Activated CD4-positive, alpha-beta T cell treated with anti-CD3 and anti-CD28 coated beads, Interleukin-2, amount 10 ng/mL, durations not matched to agents 7 days and 5 days (primary cell): ENCODE data around the gene MICAL3. TPM values are rescaled to one million over a fixed set of nuclear protein-coding genes. Genes with fewer than 3 reads are reported as not detected.

ENCODE experiments used
- CTCF ChIA-PET: fragments of 350-600 bp; sonication (Branson Sonifier 250); formaldehyde crosslinking; loops from one replicate; lab custom pipeline; 2021; ENCODE audit warnings: antibody characterized with exemption; lab: Charles Lee
- POLR2A ChIA-PET: fragments of 350-600 bp; sonication (Branson Sonifier 250); formaldehyde crosslinking; loops from one replicate; lab custom pipeline; 2021; ENCODE audit warnings: antibody characterized with exemption; lab: Charles Lee
- DNase-seq: peaks from one replicate; pipeline ENCODE4 v3.0.0-alpha.2; 2020
- H3K27ac Mint-ChIP-seq: one replicate; pipeline ENCODE4 v1.8.0; 2021; ENCODE audit warnings: mild to moderate bottlenecking, moderate library complexity, mixed read lengths
- H3K27me3 Mint-ChIP-seq: one replicate; pipeline ENCODE4 v1.8.0; 2021; ENCODE audit warnings: mixed read lengths
- H3K36me3 Mint-ChIP-seq: one replicate; pipeline ENCODE4 v1.8.0; 2021; ENCODE audit warnings: low read depth, mixed read lengths
- H3K4me1 Mint-ChIP-seq: one replicate; pipeline ENCODE4 v1.8.0; 2021; ENCODE audit warnings: mixed read lengths
- H3K4me3 Mint-ChIP-seq: one replicate; pipeline ENCODE4 v1.8.0; 2021; ENCODE audit warnings: mild to moderate bottlenecking, moderate library complexity, mixed read lengths
- H3K9me3 Mint-ChIP-seq: one replicate; pipeline ENCODE4 v1.8.0; 2021; ENCODE audit warnings: mixed read lengths
- total RNA-seq, 2 experiments: library from RNA; stranded (reverse); gene quantifications; one replicate each; pipeline ENCODE4 v1.2.3, GENCODE V29; 2021

The MICAL3 gene
- total RNA-seq, 2 experiments from 2014 or later: 19.1 to 21.4 TPM

- no peak for DNase-seq
- H3K4me3 Mint-ChIP-seq: no peak overlapping the region
- ChIA-PET CTCF (interaction anchor here (0.5 to 1.3 kb wide), 3 partner anchors 10 to 101 kb away, joined by 4 read pairs; no protein-coding TSS in a partner anchor), POLR2A (no interaction called here)
- H3K27me3 Mint-ChIP-seq: no peaks in the 10 kb centered on the region
- H3K27ac Mint-ChIP-seq: no peak overlapping the region
- H3K9me3 Mint-ChIP-seq: no peaks in the 10 kb centered on the region
- H3K4me1 Mint-ChIP-seq: peaks cover 5% of the 10 kb centered on the region
- no peaks in the 10 kb centered on the region for H3K36me3 Mint-ChIP-seq
Observed at GRCh38 chr22:17920992-17921650, 103.2 kb downstream of the MICAL3 start.

- no peak overlapping the region for H3K27ac Mint-ChIP-seq
- POLR2A ChIA-PET: no interaction called here
Observed at GRCh38 chr22:17920145-17920605, 104.2 kb downstream of the MICAL3 start.

GRCh38 chr22:17919276-17920144 lies 104.9 kb downstream of the MICAL3 start:
- CTCF ChIA-PET: no interaction called here
- H3K4me3 Mint-ChIP-seq: no peak overlapping the region
- POLR2A ChIA-PET: no interaction called here
- peaks cover 5% of the 10 kb centered on the region for H3K4me1 Mint-ChIP-seq
- no peaks in the 10 kb centered on the region for H3K9me3 Mint-ChIP-seq
- H3K27me3 Mint-ChIP-seq: no peaks in the 10 kb centered on the region
- DNase-seq: no peak
- H3K27ac Mint-ChIP-seq: no peak overlapping the region
- no peaks in the 10 kb centered on the region for H3K36me3 Mint-ChIP-seq

More at GRCh38 chr22:17920145-17920605, 104.2 kb downstream of the MICAL3 start:
- H3K9me3 Mint-ChIP-seq: no peaks in the 10 kb centered on the region
- H3K4me1 Mint-ChIP-seq: peaks cover 5% of the 10 kb centered on the region
- CTCF ChIA-PET: interaction anchor here (1.3 kb wide), 1 partner anchor 9 kb away, joined by 4 read pairs; no protein-coding TSS in a partner anchor
- no peak for DNase-seq
- no peak overlapping the region for H3K4me3 Mint-ChIP-seq
- H3K27me3 Mint-ChIP-seq: no peaks in the 10 kb centered on the region
- H3K36me3 Mint-ChIP-seq: no peaks in the 10 kb centered on the region

- H3K4me3 Mint-ChIP-seq: no peak overlapping the region
- H3K9me3 Mint-ChIP-seq: no peaks in the 10 kb centered on the region
- no peak overlapping the region for H3K27ac Mint-ChIP-seq
- no peaks in the 10 kb centered on the region for H3K27me3 Mint-ChIP-seq
- ChIA-PET CTCF (interaction anchor here (0.6 to 1.3 kb wide), 2 partner anchors 16 to 490 kb away, joined by 3 read pairs; no protein-coding TSS in a partner anchor), POLR2A (no interaction called here)
- no peaks in the 10 kb centered on the region for H3K36me3 Mint-ChIP-seq
- no peak for DNase-seq
- peaks cover 5% of the 10 kb centered on the region for H3K4me1 Mint-ChIP-seq
Observed at GRCh38 chr22:17918840-17919239, 105.5 kb downstream of the MICAL3 start.

- Mint-ChIP-seq H3K9me3 (no peaks in the 10 kb centered on the region), H3K36me3 (no peaks in the 10 kb centered on the region), H3K4me1 (peaks cover 5% of the 10 kb centered on the region), H3K27ac (no peak overlapping the region), H3K4me3 (no peak overlapping the region), H3K27me3 (no peaks in the 10 kb centered on the region)
- POLR2A ChIA-PET: no interaction called here
- peak; percentile 10 for DNase-seq
- CTCF ChIA-PET: interaction anchor here (1.3 kb wide), 1 partner anchor 15 kb away, joined by 3 read pairs; no protein-coding TSS in a partner anchor
Observed at GRCh38 chr22:17917490-17917983, 106.8 kb downstream of the MICAL3 start.

- Mint-ChIP-seq H3K4me3 (no peak overlapping the region), H3K27me3 (no peaks in the 10 kb centered on the region), H3K36me3 (no peaks in the 10 kb centered on the region), H3K27ac (no peak overlapping the region), H3K9me3 (no peaks in the 10 kb centered on the region), H3K4me1 (peaks cover 5% of the 10 kb centered on the region)
- no peak for DNase-seq
- CTCF ChIA-PET: interaction anchor here (2.1 kb wide), 1 partner anchor 12 kb away, joined by 4 read pairs; no protein-coding TSS in a partner anchor
- POLR2A ChIA-PET: no interaction called here
Observed at GRCh38 chr22:17916226-17916889, 108.0 kb downstream of the MICAL3 start.

GRCh38 chr22:17915676-17916075 lies 108.7 kb downstream of the MICAL3 start:
- POLR2A ChIA-PET: no interaction called here
- CTCF ChIA-PET: interaction anchor here (2.1 kb wide), 1 partner anchor 11 kb away, joined by 4 read pairs; no protein-coding TSS in a partner anchor
- H3K27me3 Mint-ChIP-seq: no peaks in the 10 kb centered on the region
- H3K9me3 Mint-ChIP-seq: no peaks in the 10 kb centered on the region
- H3K4me1 Mint-ChIP-seq: peaks cover 5% of the 10 kb centered on the region
- no peak for DNase-seq
- H3K36me3 Mint-ChIP-seq: no peaks in the 10 kb centered on the region
- H3K27ac Mint-ChIP-seq: no peak overlapping the region
- H3K4me3 Mint-ChIP-seq: no peak overlapping the region

- Mint-ChIP-seq H3K9me3 (no peaks in the 10 kb centered on the region), H3K27me3 (no peaks in the 10 kb centered on the region), H3K36me3 (no peaks in the 10 kb centered on the region), H3K4me3 (no peak overlapping the region), H3K27ac (no peak overlapping the region), H3K4me1 (peaks cover 2% of the 10 kb centered on the region)
- ChIA-PET CTCF (interaction anchor here (2.1 kb wide), 1 partner anchor 10 kb away, joined by 4 read pairs; no protein-coding TSS in a partner anchor), POLR2A (no interaction called here)
- DNase-seq: no peak
Observed at GRCh38 chr22:17915188-17915587, 109.2 kb downstream of the MICAL3 start.

- ChIA-PET CTCF (interaction anchor here (0.6 to 2.1 kb wide), 2 partner anchors 10 to 65 kb away, joined by 4 to 6 read pairs; no protein-coding TSS in a partner anchor), POLR2A (no interaction called here)
- Mint-ChIP-seq H3K27me3 (no peaks in the 10 kb centered on the region), H3K4me1 (no peaks in the 10 kb centered on the region), H3K4me3 (no peak overlapping the region), H3K27ac (no peak overlapping the region), H3K9me3 (no peaks in the 10 kb centered on the region), H3K36me3 (no peaks in the 10 kb centered on the region)
- DNase-seq: no peak
Observed at GRCh38 chr22:17914474-17914873, 109.9 kb downstream of the MICAL3 start.

GRCh38 chr22:17913801-17914347 lies 110.5 kb downstream of the MICAL3 start:
- H3K27me3 Mint-ChIP-seq: no peaks in the 10 kb centered on the region
- ChIA-PET POLR2A (no interaction called here), CTCF (interaction anchor here (2.1 kb wide), 1 partner anchor 9 kb away, joined by 4 read pairs; no protein-coding TSS in a partner anchor)
- no peaks in the 10 kb centered on the region for H3K36me3 Mint-ChIP-seq
- no peak overlapping the region for H3K27ac Mint-ChIP-seq
- DNase-seq: no peak
- no peaks in the 10 kb centered on the region for H3K4me1 Mint-ChIP-seq
- no peak overlapping the region for H3K4me3 Mint-ChIP-seq
- H3K9me3 Mint-ChIP-seq: no peaks in the 10 kb centered on the region

GRCh38 chr22:17912945-17913721 lies 111.2 kb downstream of the MICAL3 start:
- no peak for DNase-seq
- no peak overlapping the region for H3K4me3 Mint-ChIP-seq
- ChIA-PET CTCF (no interaction called here), POLR2A (no interaction called here)
- H3K27ac Mint-ChIP-seq: no peak overlapping the region
- H3K4me1 Mint-ChIP-seq: no peaks in the 10 kb centered on the region
- no peaks in the 10 kb centered on the region for H3K36me3 Mint-ChIP-seq
- no peaks in the 10 kb centered on the region for H3K27me3 Mint-ChIP-seq
- no peaks in the 10 kb centered on the region for H3K9me3 Mint-ChIP-seq
